ENCODE results near the gene ASL.

GRCh38 chr7:66099232-66099550 lies 23.6 kb downstream of the ASL start:
- TF ChIP-seq CTCF (IDR thresholded peaks at IDR 0.05) (no peak), EZH2 (IDR thresholded peaks at IDR 0.05; ENCODE audit: borderline replicate concordance, insufficient read depth, low read depth, low read length, poor library complexity, severe bottlenecking) (no peak)

Data from B cell (primary cell).